AG10803 (cell line): ENCODE results near the gene CYP21A2.
"Not testable (repeated sequence)": the region's sequence is repeated elsewhere in the genome, so short reads cannot be mapped to it uniquely, and the experiment has no call there.

Experiments used
- DNase-seq: peaks from one replicate; pipeline ENCODE4 v3.0.0; 2010; ENCODE audit warnings: low read depth
- H3K4me3 ChIP-seq: 2 replicates; pipeline ENCODE4 v1.5.1; 2011; ENCODE audit warnings: mild to moderate bottlenecking, low read length, control low read depth

Gene CYP21A2

GRCh38 chr6:32037598-32038524 is at the start of gene CYP21A2:
Gene CYP21A2 (plus strand): TSS chr6:32038415. CDS start chr6:32038423, 8 bp downstream.
- H3K4me3 ChIP-seq, DNase-seq: not testable (repeated sequence)

- DNase-seq, H3K4me3 ChIP-seq: not testable (repeated sequence)
Observed at GRCh38 chr6:31989363-31989762, 48.9 kb upstream of the CYP21A2 start.

- H3K4me3 ChIP-seq, DNase-seq: not testable (repeated sequence)
Observed at GRCh38 chr6:31994421-31994820, 43.8 kb upstream of the CYP21A2 start.

- not testable (repeated sequence) for DNase-seq, H3K4me3 ChIP-seq
Observed at GRCh38 chr6:31996385-31996784, 41.8 kb upstream of the CYP21A2 start.

- not testable (repeated sequence) for DNase-seq, H3K4me3 ChIP-seq
Observed at GRCh38 chr6:32002546-32003268, 35.5 kb upstream of the CYP21A2 start.

GRCh38 chr6:32003301-32003700 is 34.9 kb upstream of the CYP21A2 start:
- DNase-seq, H3K4me3 ChIP-seq: not testable (repeated sequence)

- DNase-seq, H3K4me3 ChIP-seq: not testable (repeated sequence)
Observed at GRCh38 chr6:32004393-32004792, 33.8 kb upstream of the CYP21A2 start.

GRCh38 chr6:32004864-32005537 is 33.2 kb upstream of the CYP21A2 start:
- H3K4me3 ChIP-seq, DNase-seq: not testable (repeated sequence)

GRCh38 chr6:32005538-32005880 is 32.7 kb upstream of the CYP21A2 start:
- not testable (repeated sequence) for H3K4me3 ChIP-seq, DNase-seq

GRCh38 chr6:32005991-32006529 is 32.2 kb upstream of the CYP21A2 start:
- not testable (repeated sequence) for H3K4me3 ChIP-seq

GRCh38 chr6:32007086-32007485 is 31.1 kb upstream of the CYP21A2 start:
- H3K4me3 ChIP-seq, DNase-seq: not testable (repeated sequence)

More at GRCh38 chr6:32005991-32006529, 32.2 kb upstream of the CYP21A2 start:
- not testable (repeated sequence) for DNase-seq

GRCh38 chr6:32008037-32008436 is 30.2 kb upstream of the CYP21A2 start:
- H3K4me3 ChIP-seq, DNase-seq: not testable (repeated sequence)

- not testable (repeated sequence) for H3K4me3 ChIP-seq, DNase-seq
Observed at GRCh38 chr6:32008616-32009015, 29.6 kb upstream of the CYP21A2 start.

- H3K4me3 ChIP-seq, DNase-seq: not testable (repeated sequence)
Observed at GRCh38 chr6:32009537-32009936, 28.7 kb upstream of the CYP21A2 start.

- not testable (repeated sequence) for DNase-seq, H3K4me3 ChIP-seq
Observed at GRCh38 chr6:32010856-32011530, 27.2 kb upstream of the CYP21A2 start.

- DNase-seq, H3K4me3 ChIP-seq: not testable (repeated sequence)
Observed at GRCh38 chr6:32012941-32013617, 25.1 kb upstream of the CYP21A2 start.

- H3K4me3 ChIP-seq, DNase-seq: not testable (repeated sequence)
Observed at GRCh38 chr6:32013738-32014137, 24.5 kb upstream of the CYP21A2 start.

GRCh38 chr6:32014547-32014946 is 23.7 kb upstream of the CYP21A2 start, which contains the start of gene C4B:
Gene C4B (plus strand): TSS chr6:32014795. CDS start chr6:32014846, 51 bp downstream.
- H3K4me3 ChIP-seq, DNase-seq: not testable (repeated sequence)
